Astrocyte (in vitro differentiated cells and primary cell): ENCODE measurements around the gene VEGFB. TPM values are rescaled to one million over a fixed set of nuclear protein-coding genes. Genes with fewer than 3 reads are reported as not detected.

Experiments
- DNase-seq: peaks from one replicate; pipeline ENCODE4 v3.0.0-alpha.2; 2010; ENCODE audit warnings: low read depth
- FAIRE-seq: peaks from 2 replicates; lab custom pipeline; 2011; peaks lifted over from hg19 to GRCh38; lab: Jason Lieb, UNC
- H2AFZ ChIP-seq: 2 replicates; pipeline ENCODE4 v1.6.0; 2012; ENCODE audit warnings: low read depth, low read length, inconsistent platforms
- H3K27ac ChIP-seq: 2 replicates; pipeline ENCODE4 v1.5.1; 2011; ENCODE audit warnings: low read depth, low read length, inconsistent platforms
- H3K27me3 ChIP-seq: 2 replicates; pipeline ENCODE4 v1.6.0; 2011; ENCODE audit warnings: low read length, inconsistent platforms; ENCODE audit not compliant: insufficient read depth
- H3K36me3 ChIP-seq: 2 replicates; pipeline ENCODE4 v1.5.1; 2011; ENCODE audit warnings: low read length, inconsistent platforms; ENCODE audit not compliant: insufficient read depth
- H3K4me1 ChIP-seq: 2 replicates; pipeline ENCODE4 v1.5.1; 2011; ENCODE audit warnings: low read length, inconsistent platforms; ENCODE audit not compliant: insufficient read depth
- H3K4me2 ChIP-seq: 2 replicates; pipeline ENCODE4 v1.6.0; 2012; ENCODE audit warnings: low read length, inconsistent platforms
- H3K4me3 ChIP-seq: 2 replicates; pipeline ENCODE4 v1.5.1; 2011; ENCODE audit warnings: low read depth, mild to moderate bottlenecking, low read length, inconsistent platforms; ENCODE audit not compliant: insufficient read depth
- H3K79me2 ChIP-seq: 2 replicates; pipeline ENCODE4 v1.6.0; 2012; ENCODE audit warnings: mild to moderate bottlenecking, low read length, inconsistent platforms; ENCODE audit not compliant: insufficient read depth
- H3K9ac ChIP-seq: 2 replicates; pipeline ENCODE4 v1.6.0; 2012; ENCODE audit warnings: mild to moderate bottlenecking, low read length, inconsistent platforms
- H3K9me3 ChIP-seq: 2 replicates; pipeline ENCODE4 v1.5.1; 2012; ENCODE audit warnings: low read depth, mild to moderate bottlenecking, low read length, inconsistent platforms; ENCODE audit not compliant: insufficient read depth
- H4K20me1 ChIP-seq: 2 replicates; pipeline ENCODE4 v1.6.0; 2012; ENCODE audit warnings: low read length, inconsistent platforms; ENCODE audit not compliant: insufficient read depth
- H3K27ac Mint-ChIP-seq: one replicate; pipeline ENCODE4 v1.8.0; 2021; ENCODE audit warnings: mild to moderate bottlenecking, mixed read lengths; ENCODE audit not compliant: unreplicated experiment
- H3K27me3 Mint-ChIP-seq: one replicate; pipeline ENCODE4 v1.8.0; 2021; ENCODE audit warnings: low read depth, mixed read lengths; ENCODE audit not compliant: unreplicated experiment
- H3K36me3 Mint-ChIP-seq: one replicate; pipeline ENCODE4 v1.8.0; 2021; ENCODE audit warnings: low read depth, mixed read lengths; ENCODE audit not compliant: unreplicated experiment
- H3K4me1 Mint-ChIP-seq: one replicate; pipeline ENCODE4 v1.8.0; 2021; ENCODE audit warnings: low read depth, mixed read lengths; ENCODE audit not compliant: unreplicated experiment
- H3K4me3 Mint-ChIP-seq: one replicate; pipeline ENCODE4 v1.8.0; 2021; ENCODE audit warnings: mild to moderate bottlenecking, moderate library complexity, mixed read lengths; ENCODE audit not compliant: unreplicated experiment
- H3K9me3 Mint-ChIP-seq: one replicate; pipeline ENCODE4 v1.8.0; 2021; ENCODE audit warnings: mild to moderate bottlenecking, mixed read lengths; ENCODE audit not compliant: unreplicated experiment
- EZH2 ChIP-seq: IDR thresholded peaks from 2 replicates; pipeline ENCODE4 v1.6.1; 2012; ENCODE audit warnings: mild to moderate bottlenecking, low read length, inconsistent platforms; ENCODE audit not compliant: insufficient read depth
- total RNA-seq: library from RNA; stranded (reverse); gene quantifications from 2 replicates; pipeline ENCODE4 v1.2.1, GENCODE V29; 2021
- TF ChIP-seq, protein P1 (sequence below): IDR thresholded peaks from 2 replicates; pipeline ENCODE4 v1.5.1; 2011; ENCODE audit warnings: low read depth, mild to moderate bottlenecking, inconsistent platforms, low read length, moderate library complexity; ENCODE audit not compliant: insufficient read depth

VEGFB gene
- total RNA-seq, 1 donor from 2014 or later: 30.4 TPM

- H4K20me1 ChIP-seq: peaks cover 28% of the 10 kb centered on the region
- H3K4me2 ChIP-seq: no peak overlapping the region
- no peak overlapping the region for H2AFZ ChIP-seq
- H3K27me3 ChIP-seq: no peaks in the 10 kb centered on the region
- TF ChIP-seq, protein P1, sequence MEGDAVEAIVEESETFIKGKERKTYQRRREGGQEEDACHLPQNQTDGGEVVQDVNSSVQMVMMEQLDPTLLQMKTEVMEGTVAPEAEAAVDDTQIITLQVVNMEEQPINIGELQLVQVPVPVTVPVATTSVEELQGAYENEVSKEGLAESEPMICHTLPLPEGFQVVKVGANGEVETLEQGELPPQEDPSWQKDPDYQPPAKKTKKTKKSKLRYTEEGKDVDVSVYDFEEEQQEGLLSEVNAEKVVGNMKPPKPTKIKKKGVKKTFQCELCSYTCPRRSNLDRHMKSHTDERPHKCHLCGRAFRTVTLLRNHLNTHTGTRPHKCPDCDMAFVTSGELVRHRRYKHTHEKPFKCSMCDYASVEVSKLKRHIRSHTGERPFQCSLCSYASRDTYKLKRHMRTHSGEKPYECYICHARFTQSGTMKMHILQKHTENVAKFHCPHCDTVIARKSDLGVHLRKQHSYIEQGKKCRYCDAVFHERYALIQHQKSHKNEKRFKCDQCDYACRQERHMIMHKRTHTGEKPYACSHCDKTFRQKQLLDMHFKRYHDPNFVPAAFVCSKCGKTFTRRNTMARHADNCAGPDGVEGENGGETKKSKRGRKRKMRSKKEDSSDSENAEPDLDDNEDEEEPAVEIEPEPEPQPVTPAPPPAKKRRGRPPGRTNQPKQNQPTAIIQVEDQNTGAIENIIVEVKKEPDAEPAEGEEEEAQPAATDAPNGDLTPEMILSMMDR: no peak
- TF ChIP-seq EZH2: no peak
- H3K36me3 ChIP-seq: peaks cover 23% of the 10 kb centered on the region
- H3K4me3 ChIP-seq: no peak overlapping the region
- Mint-ChIP-seq H3K4me1 (peaks cover 11% of the 10 kb centered on the region), H3K9me3 (peaks cover 2% of the 10 kb centered on the region), H3K4me3 (peak overlapping the region; percentile 47), H3K36me3 (peaks cover 32% of the 10 kb centered on the region), H3K27ac (peak overlapping the region; percentile 47), H3K27me3 (no peaks in the 10 kb centered on the region)
- H3K4me1 ChIP-seq: peaks cover 14% of the 10 kb centered on the region
- no peak for DNase-seq
- H3K9ac ChIP-seq: no peak overlapping the region
- no peaks in the 10 kb centered on the region for H3K9me3 ChIP-seq
- no peak for FAIRE-seq
- H3K79me2 ChIP-seq: no peaks in the 10 kb centered on the region
- no peak overlapping the region for H3K27ac ChIP-seq
Observed at GRCh38 chr11:64259533-64260067, 25.2 kb downstream of the VEGFB start.

DNA sequence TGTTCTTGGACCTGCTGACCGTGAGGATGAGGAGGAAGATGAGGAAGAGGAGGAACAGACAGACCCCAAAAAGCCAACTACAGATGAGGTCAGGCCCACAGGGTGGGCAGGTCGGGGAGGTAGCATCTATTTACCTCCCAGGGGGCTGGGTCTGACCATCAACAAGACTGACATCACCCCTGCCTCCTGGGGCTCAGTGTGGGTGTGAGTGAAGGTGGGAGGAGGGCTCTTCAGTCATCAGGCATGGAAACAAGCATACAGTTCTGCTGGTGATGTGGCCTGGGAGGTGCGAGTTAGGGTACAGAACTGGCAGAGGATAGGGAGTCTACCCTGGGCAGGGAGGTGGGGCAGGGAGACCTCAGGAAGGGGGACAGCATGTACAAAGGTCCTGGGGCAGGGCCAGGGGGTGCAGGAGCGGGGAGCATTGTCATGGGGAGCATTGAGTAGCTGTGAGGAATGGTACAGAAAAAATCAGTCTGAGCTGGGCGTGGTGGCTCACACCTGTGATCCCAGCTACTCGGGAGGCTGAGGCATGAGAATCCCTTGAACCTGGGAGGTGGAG lies 25.8 kb downstream of the VEGFB start:
- Mint-ChIP-seq H3K9me3 (peaks cover 2% of the 10 kb centered on the region), H3K27me3 (no peaks in the 10 kb centered on the region), H3K4me3 (no peak overlapping the region), H3K36me3 (peaks cover 29% of the 10 kb centered on the region), H3K27ac (no peak overlapping the region), H3K4me1 (peaks cover 11% of the 10 kb centered on the region)
- Histone ChIP-seq H3K36me3 (peaks cover 21% of the 10 kb centered on the region), H4K20me1 (peaks cover 27% of the 10 kb centered on the region), H3K79me2 (no peaks in the 10 kb centered on the region), H3K9ac (no peak overlapping the region), H3K4me2 (no peak overlapping the region), H3K27me3 (no peaks in the 10 kb centered on the region), H3K9me3 (no peaks in the 10 kb centered on the region), H3K27ac (no peak overlapping the region), H2AFZ (no peak overlapping the region), H3K4me1 (peaks cover 14% of the 10 kb centered on the region), H3K4me3 (no peak overlapping the region)
- DNase-seq (no peak), FAIRE-seq (no peak)
- TF ChIP-seq, protein P1: no peak
- TF ChIP-seq EZH2: no peak

DNA sequence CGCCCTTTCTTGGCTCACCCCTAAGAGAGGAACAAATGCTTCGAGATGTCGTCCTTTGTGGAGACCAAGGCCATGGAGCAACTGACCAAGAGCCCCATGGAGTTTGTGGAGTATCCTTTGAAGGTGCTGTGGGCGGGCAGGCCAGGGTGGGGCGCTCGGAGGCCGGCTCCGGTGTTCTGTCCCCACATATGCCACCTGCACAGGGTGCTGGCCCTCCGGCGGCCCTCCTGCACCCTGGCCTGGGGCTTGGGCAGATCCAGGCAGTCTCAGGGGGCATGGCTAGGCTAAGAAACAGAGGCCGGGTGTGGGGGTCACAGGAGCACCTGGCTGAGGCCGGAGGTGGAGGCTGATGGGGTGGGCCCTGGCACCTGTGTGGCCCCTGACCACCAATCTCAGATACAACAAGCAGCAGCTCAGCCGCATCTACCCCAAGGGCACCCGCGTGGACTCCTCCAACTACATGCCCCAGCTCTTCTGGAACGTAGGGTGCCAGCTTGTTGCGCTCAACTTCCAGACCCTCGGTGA lies 27.2 kb downstream of the VEGFB start:
- Histone ChIP-seq H3K27me3 (no peaks in the 10 kb centered on the region), H3K36me3 (peaks cover 23% of the 10 kb centered on the region), H3K9me3 (no peaks in the 10 kb centered on the region), H3K4me2 (no peak overlapping the region), H3K4me3 (no peak overlapping the region), H3K9ac (no peak overlapping the region), H3K4me1 (peaks cover 19% of the 10 kb centered on the region), H4K20me1 (peaks cover 34% of the 10 kb centered on the region), H3K79me2 (no peaks in the 10 kb centered on the region), H2AFZ (no peak overlapping the region), H3K27ac (no peak overlapping the region)
- no peak for TF ChIP-seq EZH2
- TF ChIP-seq, protein P1: no peak
- no peak for DNase-seq
- no peak for FAIRE-seq
- peaks cover 28% of the 10 kb centered on the region for H3K36me3 Mint-ChIP-seq
- no peak overlapping the region for H3K4me3 Mint-ChIP-seq
- H3K27me3 Mint-ChIP-seq: no peaks in the 10 kb centered on the region
- H3K27ac Mint-ChIP-seq: no peak overlapping the region
- peaks cover 11% of the 10 kb centered on the region for H3K4me1 Mint-ChIP-seq
- peaks cover 2% of the 10 kb centered on the region for H3K9me3 Mint-ChIP-seq
